LNCaP clone FGC (cell line): ENCODE results near the gene RUFY1.
A peak's percentile ranks its signal among the peaks of the same experiment; 100 is the strongest.
"Not testable (repeated sequence)": the region's sequence is repeated elsewhere in the genome, so short reads cannot be mapped to it uniquely, and the experiment has no call there.

Source experiments
- DNase-seq: peaks from one replicate; pipeline ENCODE4 v3.0.0-alpha.2; 2011; ENCODE audit warnings: low read depth
- H3K4me3 ChIP-seq: 2 replicates; pipeline ENCODE4 v1.5.1; 2011; ENCODE audit warnings: mild to moderate bottlenecking, low read depth, low read length, control low read depth
- CTCF ChIP-seq: IDR thresholded peaks from 2 replicates; pipeline ENCODE4 v1.5.1; 2012; ENCODE audit warnings: mild to moderate bottlenecking; ENCODE audit not compliant: control insufficient read depth, insufficient read depth; ENCODE audit errors: extremely low read depth

The RUFY1 gene

GRCh38 chr5:179623003-179623905, 72.9 kb downstream of the RUFY1 start, which contains the start of gene HNRNPH1:
Gene HNRNPH1, minus strand, starts transcription at chr5:179623671. Its CDS starts 538 bp downstream, at chr5:179623133.
- peak within 1 kb of the TSS; percentile 95 for H3K4me3 ChIP-seq
- DNase-seq: peak; percentile 95
- no peak for TF ChIP-seq CTCF

GRCh38 chr5:179623906-179624741, 73.8 kb downstream of the RUFY1 start:
- peak overlapping the region; percentile 95 for H3K4me3 ChIP-seq
- no peak for DNase-seq
- TF ChIP-seq CTCF: no peak

GRCh38 chr5:179624841-179625271, 74.5 kb downstream of the RUFY1 start:
- H3K4me3 ChIP-seq: peak overlapping the region; percentile 95
- DNase-seq: no peak
- no peak for TF ChIP-seq CTCF

GRCh38 chr5:179633501-179634369, 83.4 kb downstream of the RUFY1 start:
- not testable (repeated sequence) for DNase-seq
- peak overlapping the region; percentile 61 for H3K4me3 ChIP-seq

- DNase-seq, H3K4me3 ChIP-seq: not testable (repeated sequence)
Observed at GRCh38 chr5:179634370-179635172, 84.2 kb downstream of the RUFY1 start.

GRCh38 chr5:179639296-179639695, 88.9 kb downstream of the RUFY1 start:
- not testable (repeated sequence) for H3K4me3 ChIP-seq, DNase-seq

GRCh38 chr5:179641745-179642144, 91.4 kb downstream of the RUFY1 start:
- DNase-seq, H3K4me3 ChIP-seq: not testable (repeated sequence)

- not testable (repeated sequence) for H3K4me3 ChIP-seq, DNase-seq
Observed at GRCh38 chr5:179642626-179643025, 92.3 kb downstream of the RUFY1 start.

GRCh38 chr5:179643141-179643920, 93.0 kb downstream of the RUFY1 start:
- DNase-seq, H3K4me3 ChIP-seq: not testable (repeated sequence)

GRCh38 chr5:179644766-179645165, 94.4 kb downstream of the RUFY1 start:
- not testable (repeated sequence) for DNase-seq, H3K4me3 ChIP-seq
